Neural cell (in vitro differentiated cells): Measurements from ENCODE around the gene TMEM132A. TPM values are rescaled to one million over a fixed set of nuclear protein-coding genes. Genes with fewer than 3 reads are reported as not detected.

Source experiments
- H2AFZ ChIP-seq: fragments of 200-600, 300-800 bp; sonication (generic), shearing (Covaris generic); 2 replicates; pipeline ENCODE4 v1.6.0; 2014; ENCODE audit warnings: low read depth, mild to moderate bottlenecking, antibody characterized with exemption, low read length, moderate library complexity
- H3F3A ChIP-seq: fragments of 200-600 bp; shearing (Covaris generic); 2 replicates; pipeline ENCODE4 v1.6.1; 2016; ENCODE audit warnings: mild to moderate bottlenecking, moderate library complexity, mixed read lengths, antibody characterized with exemption, low read length; ENCODE audit not compliant: insufficient read depth, poor library complexity, severe bottlenecking
- H3K27ac ChIP-seq: fragments of 200-600, 300-800 bp; sonication (generic), shearing (Covaris generic); 2 replicates; pipeline ENCODE4 v1.5.1; 2014; ENCODE audit warnings: mild to moderate bottlenecking, low read length, moderate library complexity
- H3K27me3 ChIP-seq: fragments of 300-800, 200-600 bp; sonication (generic), shearing (Covaris generic); 2 replicates; pipeline ENCODE4 v1.6.0; 2014; ENCODE audit warnings: mild to moderate bottlenecking, low read depth, low read length, moderate library complexity; ENCODE audit not compliant: insufficient read depth
- H3K36me3 ChIP-seq: fragments of 300-800, 200-600 bp; sonication (generic), shearing (Covaris generic); 2 replicates; pipeline ENCODE4 v1.5.1; 2014; ENCODE audit warnings: mild to moderate bottlenecking, antibody characterized with exemption, low read length, moderate library complexity; ENCODE audit not compliant: insufficient read depth
- H3K4me2 ChIP-seq: fragments of 300-800, 200-600 bp; sonication (generic), shearing (Covaris generic); 2 replicates; pipeline ENCODE4 v1.6.0; 2014; ENCODE audit warnings: mild to moderate bottlenecking, low read length
- H3K4me3 ChIP-seq: fragments of 300-800, 200-600 bp; sonication (generic), shearing (Covaris generic); 2 replicates; pipeline ENCODE4 v1.5.1; 2014; ENCODE audit warnings: mild to moderate bottlenecking, low read length, moderate library complexity
- H3K79me2 ChIP-seq: fragments of 200-600 bp; shearing (Covaris generic); replicated peaks from 2 replicates; pipeline ENCODE4 v1.6.0; 2014; ENCODE audit warnings: mild to moderate bottlenecking, low read length, moderate library complexity; ENCODE audit not compliant: insufficient read depth
- H3K9ac ChIP-seq: fragments of 300-800, 200-600 bp; sonication (generic), shearing (Covaris generic); 2 replicates; pipeline ENCODE4 v1.6.1; 2016; ENCODE audit warnings: mild to moderate bottlenecking, low read length, mixed read lengths
- H3K9me2 ChIP-seq: fragments of 200-600 bp; shearing (Covaris generic); 2 replicates; pipeline ENCODE4 v1.6.1; 2016; ENCODE audit warnings: mild to moderate bottlenecking, low read length, mixed read lengths; ENCODE audit not compliant: insufficient read depth
- H3K9me3 ChIP-seq: fragments of 200-600, 300-800 bp; sonication (generic), shearing (Covaris generic); 2 replicates; pipeline ENCODE4 v1.6.1; 2016; ENCODE audit warnings: mild to moderate bottlenecking, mixed run types, low read length, moderate library complexity, mixed read lengths
- H4K20me1 ChIP-seq: fragments of 200-600 bp; shearing (Covaris generic); 2 replicates; pipeline ENCODE4 v1.6.1; 2016; ENCODE audit warnings: mild to moderate bottlenecking, mixed run types; ENCODE audit not compliant: insufficient read depth
- CTCF ChIP-seq: fragments of 450-650 bp; IDR thresholded peaks from 2 replicates; pipeline ENCODE4 v1.5.1; 2014; ENCODE audit warnings: antibody characterized with exemption, mild to moderate bottlenecking, moderate library complexity; ENCODE audit not compliant: poor library complexity, severe bottlenecking
- EP300 ChIP-seq: fragments of 450-650 bp; conservative IDR thresholded peaks from 2 replicates; pipeline ENCODE4 v1.6.1; 2014; ENCODE audit warnings: antibody characterized with exemption, mild to moderate bottlenecking, moderate library complexity; ENCODE audit not compliant: poor library complexity, severe bottlenecking
- EZH2 ChIP-seq: fragments of 200-600, 300-800 bp; shearing (Covaris generic), sonication (generic); IDR thresholded peaks from 2 replicates; pipeline ENCODE4 v1.6.1; 2014; ENCODE audit warnings: antibody characterized with exemption, low read length, borderline replicate concordance, mild to moderate bottlenecking; ENCODE audit not compliant: insufficient read depth, poor library complexity, severe bottlenecking
- MXI1 ChIP-seq: fragments of 450-650 bp; conservative IDR thresholded peaks from 2 replicates; pipeline ENCODE4 v1.6.1; 2014; ENCODE audit warnings: antibody characterized with exemption, mild to moderate bottlenecking; ENCODE audit not compliant: poor library complexity, severe bottlenecking
- POLR2AphosphoS5 ChIP-seq: IDR thresholded peaks from 2 replicates; pipeline ENCODE4 v1.6.1; 2012
- RAD21 ChIP-seq: fragments of 450-650 bp; conservative IDR thresholded peaks from 2 replicates; pipeline ENCODE4 v1.6.1; 2014; ENCODE audit warnings: antibody characterized with exemption, mild to moderate bottlenecking, moderate library complexity
- REST ChIP-seq: IDR thresholded peaks from 2 replicates; pipeline ENCODE4 v1.6.1; 2012; ENCODE audit warnings: borderline replicate concordance
- TAF1 ChIP-seq: IDR thresholded peaks from 2 replicates; pipeline ENCODE4 v1.6.1; 2012; ENCODE audit warnings: low read depth
- polyA plus RNA-seq: library from polyadenylated mRNA; depleted of rRNA; stranded (reverse); fragments of >200 nt; gene quantifications from 2 replicates; pipeline ENCODE4 v1.2.3, GENCODE V29; 2014

TMEM132A gene
- polyA plus RNA-seq, 1 donor from 2014 or later = 215 TPM

- TF ChIP-seq TAF1 (no peak), RAD21 (no peak), REST (no peak), EP300 (no peak), MXI1 (no peak)
- H3K36me3 ChIP-seq = no peaks in the 10 kb centered on the region
- no peaks in the 10 kb centered on the region for H4K20me1 ChIP-seq
- H2AFZ ChIP-seq = no peak overlapping the region
- H3K4me3 ChIP-seq = peak overlapping the region; percentile 86
- H3K27ac ChIP-seq = peak overlapping the region; percentile 83
- H3K4me2 ChIP-seq = peak overlapping the region; percentile 85
- H3K27me3 ChIP-seq = no peaks in the 10 kb centered on the region
- H3K9me2 ChIP-seq = no peaks in the 10 kb centered on the region
- H3K9me3 ChIP-seq = no peaks in the 10 kb centered on the region
- H3K79me2 ChIP-seq = peaks cover 26% of the 10 kb centered on the region
- H3K9ac ChIP-seq = peak overlapping the region; percentile 87
- H3F3A ChIP-seq = no peaks in the 10 kb centered on the region
Measured at GRCh38 chr11:60905047-60905446, 19.2 kb upstream of the TMEM132A start.

- H3K27ac ChIP-seq = peak overlapping the region; percentile 83
Measured at GRCh38 chr11:60905551-60906113, 18.6 kb upstream of the TMEM132A start.

More at GRCh38 chr11:60905551-60906113, 18.6 kb upstream of the TMEM132A start:
- no peaks in the 10 kb centered on the region for H3K36me3 ChIP-seq
- no peaks in the 10 kb centered on the region for H3K9me2 ChIP-seq
- no peaks in the 10 kb centered on the region for H3K9me3 ChIP-seq
- peaks cover 26% of the 10 kb centered on the region for H3K79me2 ChIP-seq
- H2AFZ ChIP-seq = peak overlapping the region; percentile 3
- H3K4me2 ChIP-seq = peak overlapping the region; percentile 85
- no peaks in the 10 kb centered on the region for H3F3A ChIP-seq
- H3K27me3 ChIP-seq = no peaks in the 10 kb centered on the region
- H4K20me1 ChIP-seq = no peaks in the 10 kb centered on the region
- no peak for TF ChIP-seq RAD21
- no peak for TF ChIP-seq CTCF
- no peak for TF ChIP-seq TAF1
- TF ChIP-seq MXI1 = no peak
- TF ChIP-seq POLR2AphosphoS5 = no peak
- no peak for TF ChIP-seq EP300
- TF ChIP-seq EZH2 = no peak
- TF ChIP-seq REST = peak; percentile 58
- H3K9ac ChIP-seq = peak overlapping the region; percentile 87
- H3K4me3 ChIP-seq = peak overlapping the region; percentile 86
